GM03348 (cell line): ENCODE results near the gene APOBEC3F.

Source experiments
- DNase-seq: peaks from one replicate; pipeline ENCODE4 v3.0.0; 2012; ENCODE audit warnings: low spot score

Gene APOBEC3F

DNA sequence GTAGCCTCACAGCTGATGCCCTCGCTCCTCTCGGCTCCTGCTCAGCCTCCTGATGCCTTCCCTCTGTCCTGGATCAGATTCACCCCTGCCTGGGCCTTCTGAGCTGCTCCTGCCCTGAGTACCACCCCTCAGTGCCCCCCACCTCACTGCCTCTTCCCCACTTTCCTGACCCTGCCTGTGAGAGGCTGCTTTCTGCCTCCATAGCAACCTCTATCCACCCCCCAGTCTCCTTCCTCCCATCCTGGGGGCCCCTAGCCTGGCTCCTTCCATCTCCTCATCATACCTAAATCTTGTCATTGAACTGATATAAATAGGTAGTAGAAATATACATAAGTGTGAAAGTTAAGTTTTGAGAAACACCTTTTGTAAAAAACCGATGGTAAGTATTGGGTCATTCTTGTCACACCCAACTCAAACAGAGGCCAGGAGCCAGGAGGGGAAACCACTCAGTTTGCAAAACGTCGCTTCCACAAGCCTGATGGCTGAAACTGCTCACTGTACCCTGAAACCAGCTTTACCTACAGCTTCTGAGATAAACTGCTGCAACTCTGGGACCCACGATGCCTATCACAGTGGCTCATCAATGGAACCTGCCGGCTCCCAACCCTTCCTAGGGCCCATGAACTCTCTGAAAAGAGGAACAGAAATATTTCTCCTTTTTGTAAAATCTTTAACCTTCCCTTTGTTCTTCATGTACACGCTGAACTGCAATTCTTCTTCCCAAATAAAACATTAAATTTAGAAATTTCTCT is 51.6 kb downstream of the APOBEC3F start:
- DNase-seq, result no peak

DNA sequence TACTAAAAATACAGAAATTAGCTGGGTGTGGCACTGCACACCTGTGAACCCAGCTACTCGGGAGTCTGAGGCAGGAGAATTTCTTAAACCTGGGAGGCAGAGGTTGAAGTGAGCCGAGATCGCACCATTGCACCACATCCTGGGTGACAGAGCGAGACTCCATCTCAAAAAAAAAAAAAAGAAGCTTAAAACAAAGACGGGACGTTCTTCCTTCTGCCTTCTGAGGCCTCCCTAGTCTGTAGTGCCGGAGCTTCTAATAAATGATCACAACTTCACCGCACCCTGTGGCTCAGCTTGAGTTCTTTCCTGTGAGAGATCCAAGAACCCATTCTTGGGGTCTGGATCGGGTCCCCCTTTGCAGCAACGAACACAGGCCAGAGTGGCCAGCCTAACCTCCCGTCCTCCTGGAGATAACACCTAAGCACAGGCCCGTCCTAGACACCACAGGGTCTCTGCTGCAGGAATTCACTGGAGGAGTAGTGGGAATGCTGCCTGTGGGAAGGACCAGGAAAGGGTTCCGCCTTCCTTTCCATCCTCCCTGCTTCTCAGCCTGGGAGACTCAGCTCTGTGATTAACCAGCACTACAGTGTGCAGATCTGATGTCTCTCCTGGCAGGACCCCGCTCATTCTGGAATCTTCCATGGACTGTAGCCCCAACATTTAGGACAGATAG is 54.2 kb downstream of the APOBEC3F start:
- DNase-seq, result no peak

DNA sequence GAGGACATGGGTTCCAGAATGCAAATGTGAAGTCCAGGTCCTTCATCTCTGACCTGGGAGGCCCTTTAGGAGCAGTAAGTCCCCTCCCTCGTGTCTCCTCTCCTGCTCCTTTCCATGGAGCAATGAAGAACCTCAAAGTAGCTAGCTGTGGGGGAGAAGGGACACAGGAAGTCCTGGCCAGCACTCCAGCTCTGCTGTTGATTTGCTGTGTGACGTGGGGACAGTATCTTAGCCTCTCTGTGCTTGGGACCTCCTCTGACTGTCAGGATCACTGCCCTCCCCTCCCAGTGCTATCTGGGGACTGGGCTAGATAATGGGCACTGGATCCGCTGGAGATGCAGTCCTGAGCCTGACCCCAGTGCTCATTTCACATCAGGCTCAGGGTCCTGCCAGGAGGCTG is 55.3 kb downstream of the APOBEC3F start:
- DNase-seq, result no peak

DNA sequence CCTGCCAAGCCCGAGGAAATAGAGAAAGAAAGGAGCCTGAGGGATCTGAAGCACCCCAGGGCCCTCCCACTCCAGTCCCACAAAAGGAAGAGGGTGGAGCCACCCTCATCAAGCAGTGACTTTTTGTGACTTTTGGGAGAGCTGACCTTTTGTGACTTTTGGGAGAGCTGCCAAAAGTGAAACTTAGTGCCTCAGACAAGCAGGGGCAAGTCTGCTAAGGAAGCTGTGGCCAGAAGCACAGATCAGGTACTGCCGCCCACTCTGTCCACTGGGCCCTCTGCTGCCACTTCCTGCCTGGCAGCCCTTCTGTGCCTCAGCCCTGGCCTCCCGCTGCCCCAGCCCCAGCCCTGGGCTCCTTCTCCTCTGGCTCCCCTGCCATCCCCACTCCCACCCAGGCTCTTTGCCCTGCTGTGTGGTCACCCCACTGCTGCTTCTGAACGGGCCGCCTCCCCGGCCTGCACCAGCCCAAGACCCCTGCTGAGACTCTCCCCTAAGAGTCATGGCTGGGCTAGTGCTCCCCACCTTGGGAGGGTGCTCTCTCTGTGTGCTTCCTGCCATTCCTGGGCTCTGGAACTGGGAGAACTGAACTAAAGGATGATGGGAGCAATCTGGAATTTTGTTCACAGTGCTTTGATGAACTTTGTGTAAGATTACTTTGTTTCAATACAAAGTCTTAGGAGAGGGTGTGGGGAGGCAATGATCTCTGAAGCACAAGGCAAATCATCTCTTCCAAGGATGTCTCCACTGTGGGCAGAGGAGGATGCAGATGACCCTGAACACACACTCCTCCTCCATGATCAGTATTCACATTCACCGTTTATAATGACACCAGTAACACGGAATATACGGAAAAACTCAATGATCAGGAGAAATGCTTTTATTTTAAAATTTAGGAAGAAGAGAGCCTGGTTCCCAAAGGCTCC is 56.7 kb downstream of the APOBEC3F start, which contains the start of gene APOBEC3H:
APOBEC3H (plus strand) TSS at position 147 of the 923 bp plus-strand sequence. CDS start 3,035 bp downstream, outside the sequence.
- no peak for DNase-seq

DNA sequence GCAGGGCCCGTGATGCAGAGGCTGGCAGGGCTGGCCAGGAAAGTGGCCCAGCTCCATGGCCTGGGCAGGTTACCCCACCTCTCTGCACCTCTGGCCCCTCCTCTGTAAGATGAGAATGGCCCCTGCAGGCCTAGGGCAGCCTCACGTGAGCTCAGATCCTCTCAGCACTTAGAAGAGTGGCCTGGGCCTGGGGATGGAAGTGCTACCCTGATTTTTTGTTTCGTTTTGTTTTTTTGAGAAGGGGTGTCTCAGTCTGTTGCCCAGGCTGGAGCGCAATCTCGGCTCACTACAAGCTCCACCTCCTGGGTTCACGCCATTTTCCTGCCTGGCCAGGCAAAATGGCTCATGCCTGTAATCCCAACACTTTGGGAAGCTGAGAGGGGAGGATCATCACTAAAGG is 57.4 kb downstream of the APOBEC3F start:
- no peak for DNase-seq

DNA sequence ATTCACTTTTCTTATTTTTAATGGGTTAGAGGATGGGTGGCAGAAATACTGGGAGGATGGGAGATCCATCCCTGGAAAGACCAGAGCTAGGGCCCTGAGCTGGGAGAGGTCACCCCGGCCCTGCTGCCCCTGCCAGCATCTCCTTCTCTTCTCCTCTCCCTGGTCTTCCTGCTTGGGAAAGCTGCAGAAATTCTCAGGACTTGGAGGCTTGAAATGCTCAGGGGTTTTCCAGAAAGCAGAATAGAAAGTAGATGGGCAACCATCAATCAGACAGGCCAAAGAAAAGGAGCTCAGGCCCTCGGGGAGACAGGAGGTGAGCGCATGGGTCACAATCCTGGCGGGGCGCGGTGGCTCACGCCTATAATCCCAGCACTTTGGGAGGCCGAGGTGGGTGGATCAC is 57.9 kb downstream of the APOBEC3F start:
- DNase-seq, result no peak

DNA sequence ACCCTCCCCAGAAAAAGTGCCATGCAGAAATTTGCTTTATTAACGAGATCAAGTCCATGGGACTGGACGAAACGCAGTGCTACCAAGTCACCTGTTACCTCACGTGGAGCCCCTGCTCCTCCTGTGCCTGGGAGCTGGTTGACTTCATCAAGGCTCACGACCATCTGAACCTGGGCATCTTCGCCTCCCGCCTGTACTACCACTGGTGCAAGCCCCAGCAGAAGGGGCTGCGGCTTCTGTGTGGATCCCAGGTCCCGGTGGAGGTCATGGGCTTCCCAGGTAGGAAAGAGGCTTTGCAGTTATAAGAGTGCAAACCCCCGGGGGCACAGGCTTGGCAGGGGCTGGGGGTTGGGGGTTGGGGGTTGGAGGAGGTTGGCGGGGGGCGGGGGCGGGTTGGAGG is 60.6 kb downstream of the APOBEC3F start:
- DNase-seq, result no peak

DNA sequence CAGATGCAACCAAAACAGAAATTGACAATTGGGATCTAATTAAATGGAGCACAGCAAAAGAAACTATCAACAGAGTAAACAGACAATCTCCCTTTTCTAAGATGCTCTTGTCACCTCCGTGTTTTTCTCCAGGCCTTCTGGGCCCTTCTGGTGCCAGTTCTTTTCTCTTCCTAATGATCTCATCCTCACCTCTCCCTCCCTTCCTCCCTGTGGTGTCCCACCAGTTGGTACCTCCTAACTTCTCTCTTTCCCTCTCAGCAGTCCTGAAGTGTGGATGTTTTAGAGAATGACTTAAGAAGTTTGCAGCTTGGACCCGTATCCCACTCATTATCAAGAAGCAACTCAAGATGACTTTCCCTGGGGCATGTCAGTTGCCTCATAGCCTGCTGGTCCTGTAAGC is 62.8 kb downstream of the APOBEC3F start:
- no peak for DNase-seq
